Measurements from ENCODE around the gene HOXC5. TPM values are rescaled to one million over a fixed set of nuclear protein-coding genes. Genes with fewer than 3 reads are reported as not detected.
A peak's percentile ranks its signal among the peaks of the same experiment; 100 is the strongest.

Gene HOXC5
- total and polyA plus RNA-seq, 2 donors (not counting 1 experiment from before 2014, with no cell fraction given): not detected

DNA sequence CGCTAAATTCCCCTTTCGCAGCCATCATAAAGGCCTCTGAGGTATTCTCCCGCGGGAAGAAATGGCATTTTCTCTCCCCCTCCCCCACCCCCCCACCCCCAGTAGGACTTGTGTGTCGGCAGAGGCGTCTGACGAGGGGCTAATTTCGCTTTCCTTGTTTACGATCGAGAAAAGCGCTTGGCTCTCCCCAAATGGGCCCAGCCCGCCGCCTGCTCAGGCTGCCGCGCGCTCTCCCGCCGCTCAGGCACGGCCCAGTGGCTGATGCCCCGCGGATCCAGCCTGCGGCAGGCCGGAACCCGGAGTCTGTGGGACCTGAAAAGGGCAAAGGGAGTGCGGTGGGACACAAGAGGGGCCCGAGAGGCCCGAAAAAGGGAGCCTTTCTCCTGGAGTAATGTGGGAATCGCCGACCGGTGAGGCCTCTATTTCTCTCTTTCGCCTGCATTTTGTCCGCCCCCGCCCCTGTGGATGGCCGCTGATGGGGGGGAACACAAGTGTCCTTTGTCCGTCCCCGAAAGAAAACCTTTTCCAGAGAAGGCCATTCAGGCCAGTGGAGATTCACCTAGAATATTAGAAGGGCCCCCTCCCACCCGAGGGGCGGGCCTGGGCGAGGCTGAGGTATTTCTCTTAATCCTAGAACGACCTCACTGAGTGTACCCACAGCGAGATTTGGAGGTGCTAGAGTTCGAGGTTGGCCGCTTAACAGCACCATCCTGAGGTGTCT is 13.6 kb upstream of the HOXC5 start:
- H3K9me3 Mint-ChIP-seq (ENCODE audit: insufficient read depth): no peaks in the 10 kb centered on the region
- peak overlapping the region; percentile 53 for H3K27ac Mint-ChIP-seq
- DNase-seq (peak; percentile 34), ATAC-seq (ENCODE audit: low read depth) (no peak)
- H3K27ac ChIP-seq (ENCODE audit: low read length in 2 of 2): no peak overlapping the region
- H3K36me3 ChIP-seq (replicated peaks in 1 of 2; ENCODE audit: control extremely low read depth in 1 of 2, control insufficient read depth in 1 of 2, extremely low read depth in 1 of 2, insufficient read depth in 2 of 2, low read length in 1 of 2): no peaks in the 10 kb centered on the region
- ChIA-PET CTCF (no interaction called here), POLR2A (no interaction called here)
- H3K27me3 ChIP-seq (replicated peaks in 1 of 4; ENCODE audit: control extremely low read depth in 1 of 4, control insufficient read depth in 3 of 4, insufficient read depth in 4 of 4, low read length in 3 of 4): peaks cover 0 to 93% (median 71%) of the 10 kb centered on the region in 4 experiments
- H2AFZ ChIP-seq (ENCODE audit: insufficient read depth, low read depth, low read length, poor library complexity, severe bottlenecking): no peak overlapping the region
- H3K4me3 Mint-ChIP-seq: peak overlapping the region; percentile 16
- no peak overlapping the region for H3K4me3 ChIP-seq (ENCODE audit: control extremely low read depth in 1 of 5, extremely low read depth in 1 of 5, insufficient read depth in 1 of 5, low read depth in 2 of 5, low read length in 4 of 5)
- H4K20me1 ChIP-seq (ENCODE audit: control insufficient read depth, insufficient read depth, low read length, poor library complexity, severe bottlenecking): no peaks in the 10 kb centered on the region
- H3K4me1 ChIP-seq (ENCODE audit: control insufficient read depth in 2 of 2, insufficient read depth in 2 of 2, low read length in 2 of 2): peaks cover 22 to 39% of the 10 kb centered on the region in 2 donors
- intact Hi-C loops (cut with micrococcal nuclease): no loop called here
- peaks cover 0 to 42% (median 6%) of the 10 kb centered on the region in 3 donors for H3K9me3 ChIP-seq (ENCODE audit: control extremely low read depth in 1 of 3, control insufficient read depth in 2 of 3, insufficient read depth in 1 of 3, low read length in 2 of 3)
- TF ChIP-seq, protein P1, sequence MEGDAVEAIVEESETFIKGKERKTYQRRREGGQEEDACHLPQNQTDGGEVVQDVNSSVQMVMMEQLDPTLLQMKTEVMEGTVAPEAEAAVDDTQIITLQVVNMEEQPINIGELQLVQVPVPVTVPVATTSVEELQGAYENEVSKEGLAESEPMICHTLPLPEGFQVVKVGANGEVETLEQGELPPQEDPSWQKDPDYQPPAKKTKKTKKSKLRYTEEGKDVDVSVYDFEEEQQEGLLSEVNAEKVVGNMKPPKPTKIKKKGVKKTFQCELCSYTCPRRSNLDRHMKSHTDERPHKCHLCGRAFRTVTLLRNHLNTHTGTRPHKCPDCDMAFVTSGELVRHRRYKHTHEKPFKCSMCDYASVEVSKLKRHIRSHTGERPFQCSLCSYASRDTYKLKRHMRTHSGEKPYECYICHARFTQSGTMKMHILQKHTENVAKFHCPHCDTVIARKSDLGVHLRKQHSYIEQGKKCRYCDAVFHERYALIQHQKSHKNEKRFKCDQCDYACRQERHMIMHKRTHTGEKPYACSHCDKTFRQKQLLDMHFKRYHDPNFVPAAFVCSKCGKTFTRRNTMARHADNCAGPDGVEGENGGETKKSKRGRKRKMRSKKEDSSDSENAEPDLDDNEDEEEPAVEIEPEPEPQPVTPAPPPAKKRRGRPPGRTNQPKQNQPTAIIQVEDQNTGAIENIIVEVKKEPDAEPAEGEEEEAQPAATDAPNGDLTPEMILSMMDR (IDR thresholded peaks at IDR 0.05): no peak
- no peak for TF ChIP-seq EZH2 (IDR thresholded peaks at IDR 0.05; ENCODE audit: borderline replicate concordance, insufficient read depth, low read depth, low read length, poor library complexity, severe bottlenecking)
- H3K79me2 ChIP-seq (ENCODE audit: control insufficient read depth, insufficient read depth, low read length): no peaks in the 10 kb centered on the region
- H3K27me3 Mint-ChIP-seq: peaks cover 67% of the 10 kb centered on the region
- peak overlapping the region; percentile 88 for H3K4me2 ChIP-seq (replicated peaks; ENCODE audit: low read depth, low read length, poor library complexity, severe bottlenecking)
- H3K4me1 Mint-ChIP-seq: peaks cover 22% of the 10 kb centered on the region
- no peak overlapping the region for H3K9ac ChIP-seq (ENCODE audit: low read length)
- WGBS (ENCODE audit: insufficient coverage): 24% methylated on average over 26 of the region's 43 CpGs

DNA sequence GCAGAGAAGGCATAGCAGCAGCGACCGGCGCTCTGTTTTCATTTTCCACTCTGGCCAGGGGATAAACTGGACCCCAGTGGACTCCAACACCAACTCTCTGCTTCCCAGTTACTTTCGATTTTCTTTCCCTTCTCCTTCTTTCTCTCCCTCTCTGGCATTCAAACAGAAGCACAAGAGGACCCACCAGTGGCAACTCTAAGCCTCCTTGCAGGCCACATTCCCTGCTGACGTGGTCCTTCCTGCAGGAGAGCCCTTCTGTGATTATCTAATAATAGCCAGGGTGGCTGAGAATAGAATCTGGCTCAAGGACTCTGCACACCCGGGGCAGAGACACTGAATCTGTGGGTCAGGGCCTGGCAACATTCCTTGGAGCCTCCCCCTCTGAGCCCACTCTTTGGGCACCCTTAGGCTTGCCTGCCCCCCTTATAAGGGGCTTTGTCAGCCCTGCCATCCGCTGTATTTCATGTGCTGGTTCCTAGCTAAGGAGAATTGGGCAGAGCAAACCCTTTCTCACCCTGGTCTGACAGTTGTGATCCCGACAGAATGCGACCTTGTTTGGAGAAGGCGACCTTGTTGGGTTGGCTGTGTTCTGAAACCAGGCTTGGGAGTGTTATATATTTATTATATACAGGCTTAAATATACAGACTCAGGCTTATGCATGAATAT is 12.8 kb upstream of the HOXC5 start:
- Histone ChIP-seq H3K9me3 (ENCODE audit: control extremely low read depth in 1 of 3, control insufficient read depth in 2 of 3, insufficient read depth in 1 of 3, low read length in 2 of 3) (peaks cover 0 to 38% (median 4%) of the 10 kb centered on the region in 3 donors), H3K79me2 (ENCODE audit: control insufficient read depth, insufficient read depth, low read length) (no peaks in the 10 kb centered on the region), H3K36me3 (replicated peaks in 1 of 2; ENCODE audit: control extremely low read depth in 1 of 2, control insufficient read depth in 1 of 2, extremely low read depth in 1 of 2, insufficient read depth in 2 of 2, low read length in 1 of 2) (no peaks in the 10 kb centered on the region), H3K27ac (ENCODE audit: low read length in 2 of 2) (no peak overlapping the region), H4K20me1 (ENCODE audit: control insufficient read depth, insufficient read depth, low read length, poor library complexity, severe bottlenecking) (no peaks in the 10 kb centered on the region), H3K4me2 (replicated peaks; ENCODE audit: low read depth, low read length, poor library complexity, severe bottlenecking) (no peak overlapping the region), H3K9ac (ENCODE audit: low read length) (no peak overlapping the region), H3K4me1 (ENCODE audit: control insufficient read depth in 2 of 2, insufficient read depth in 2 of 2, low read length in 2 of 2) (peaks cover 19 to 31% of the 10 kb centered on the region in 2 donors), H3K27me3 (replicated peaks in 1 of 4; ENCODE audit: control extremely low read depth in 1 of 4, control insufficient read depth in 3 of 4, insufficient read depth in 4 of 4, low read length in 3 of 4) (peaks cover 0 to 92% (median 67%) of the 10 kb centered on the region in 4 experiments), H3K4me3 (ENCODE audit: control extremely low read depth in 1 of 5, extremely low read depth in 1 of 5, insufficient read depth in 1 of 5, low read depth in 2 of 5, low read length in 4 of 5) (no peak overlapping the region), H2AFZ (ENCODE audit: insufficient read depth, low read depth, low read length, poor library complexity, severe bottlenecking) (no peak overlapping the region)
- 37% methylated on average over 5 of the region's 10 CpGs for WGBS (ENCODE audit: insufficient coverage)
- no peak for ATAC-seq (ENCODE audit: low read depth)
- intact Hi-C loops (cut with micrococcal nuclease): no loop called here
- ChIA-PET POLR2A (no interaction called here), CTCF (no interaction called here)
- peaks cover 61% of the 10 kb centered on the region for H3K27me3 Mint-ChIP-seq
- no peaks in the 10 kb centered on the region for H3K9me3 Mint-ChIP-seq (ENCODE audit: insufficient read depth)
- peaks cover 22% of the 10 kb centered on the region for H3K4me1 Mint-ChIP-seq
- H3K27ac Mint-ChIP-seq: peak overlapping the region; percentile 33
- H3K4me3 Mint-ChIP-seq: no peak overlapping the region
- no peak for DNase-seq
- TF ChIP-seq, protein P1 (IDR thresholded peaks at IDR 0.05): no peak
- TF ChIP-seq EZH2 (IDR thresholded peaks at IDR 0.05; ENCODE audit: borderline replicate concordance, insufficient read depth, low read depth, low read length, poor library complexity, severe bottlenecking): no peak
